ENCODE results near the gene CHN2.

The CHN2 gene

DNA sequence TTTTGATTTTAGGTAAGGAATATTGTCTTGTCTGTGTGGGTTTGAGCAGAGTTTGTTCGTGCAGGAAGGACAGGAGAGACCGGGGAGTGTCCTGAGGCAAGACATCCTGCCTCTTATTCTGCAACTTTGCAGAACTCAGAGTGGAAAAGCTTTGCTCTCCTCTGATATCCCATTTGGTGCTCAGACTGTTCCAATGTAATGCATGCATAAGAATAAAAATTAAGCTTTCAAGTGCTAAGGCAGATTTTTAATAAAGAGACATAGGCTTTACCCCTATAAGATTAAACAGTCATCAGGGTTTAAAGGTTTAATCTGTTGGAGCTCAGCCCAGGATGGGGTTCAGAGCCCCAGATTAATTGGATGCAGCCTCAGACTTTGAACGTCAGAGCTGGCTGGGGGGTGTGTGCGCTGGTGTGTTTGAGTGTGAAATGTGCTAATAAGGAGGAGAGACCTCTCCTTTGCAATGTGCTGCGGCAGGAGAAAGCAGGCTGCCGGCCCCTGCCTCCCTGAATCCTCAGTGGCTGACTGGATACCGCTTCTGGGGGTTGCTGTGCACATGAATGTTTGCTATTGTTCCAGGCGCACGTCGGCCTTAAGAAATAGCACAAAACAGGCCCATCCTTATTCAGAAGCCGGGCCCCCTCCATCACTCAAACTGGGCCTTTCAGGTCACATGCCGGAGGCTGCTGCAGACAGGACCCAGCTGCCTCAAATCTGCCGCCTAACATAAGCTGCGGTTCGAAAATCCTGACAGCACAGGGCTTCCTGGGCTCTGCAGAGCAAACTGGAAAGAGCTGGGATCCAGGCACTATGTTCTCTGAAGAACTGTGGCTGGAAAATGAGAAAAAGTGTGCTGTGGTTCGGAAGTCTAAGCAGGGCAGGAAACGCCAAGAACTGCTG lies 285.0 kb downstream of the CHN2 start:
- DNase-seq = no peak

DNA sequence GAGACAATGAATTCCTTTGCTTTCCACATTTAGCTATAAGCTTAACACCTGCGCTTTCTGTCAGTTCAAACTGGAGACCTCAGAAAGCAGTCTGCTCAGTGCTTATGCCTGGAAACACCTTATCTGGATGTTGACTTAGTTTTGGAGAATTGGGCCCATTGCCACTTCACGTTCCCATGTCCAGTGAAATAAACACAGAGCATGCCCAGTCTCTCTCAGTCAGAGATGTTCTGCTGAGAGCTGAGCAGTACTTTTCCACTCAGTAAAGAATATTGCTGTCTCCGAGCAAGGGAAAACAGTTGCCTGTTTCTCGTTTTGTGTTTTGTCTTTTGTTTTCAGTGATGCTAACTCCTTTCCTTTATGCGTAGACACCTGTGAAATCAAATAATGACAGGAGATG lies 285.9 kb downstream of the CHN2 start:
- peak; percentile 18 for DNase-seq

- no peak for DNase-seq
These were observed 286.5 kb downstream of the CHN2 start for GRCh38 chr7:29480934-29481651.

DNA sequence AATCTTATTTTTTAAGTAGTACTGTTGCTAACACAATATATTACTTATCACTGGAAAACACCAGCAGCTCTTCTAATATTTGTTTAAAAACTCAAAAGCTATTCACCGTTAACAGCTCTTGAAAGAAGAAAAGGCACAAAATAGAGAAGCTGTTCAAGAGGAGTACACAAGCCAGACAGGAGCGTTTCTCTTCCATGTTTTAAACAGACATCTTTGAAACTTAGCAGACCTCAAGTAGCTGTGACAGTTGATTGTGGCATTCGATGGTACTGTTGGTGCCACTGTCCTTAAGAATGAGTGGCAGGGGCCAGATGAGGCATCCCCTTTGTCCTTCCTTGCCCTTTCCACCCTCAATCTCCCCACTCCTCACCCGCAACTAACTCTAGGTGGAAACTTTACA lies 287.5 kb downstream of the CHN2 start:
- DNase-seq = peak; percentile 34

- DNase-seq = no peak
These were observed 288.9 kb downstream of the CHN2 start for GRCh38 chr7:29483219-29484104.

DNA sequence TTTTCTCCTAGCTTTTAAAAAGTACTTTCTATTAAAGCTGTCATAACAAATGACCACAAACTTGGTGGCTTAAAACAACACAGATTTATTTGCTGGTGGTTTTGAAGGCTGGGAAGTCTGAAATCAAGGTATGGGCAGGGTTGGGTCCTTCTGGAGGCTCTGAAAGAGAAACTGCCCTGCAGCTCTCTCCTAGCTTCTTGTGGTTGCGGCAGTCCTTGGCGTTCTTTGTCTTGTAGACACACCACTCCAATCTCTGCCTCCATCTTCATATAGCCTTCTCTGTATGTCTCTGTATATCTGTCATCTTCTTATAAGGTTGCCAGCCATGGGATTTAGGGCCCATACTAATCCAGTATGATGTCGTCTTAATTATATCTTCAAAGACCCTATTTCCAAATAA lies 289.7 kb downstream of the CHN2 start:
- DNase-seq = no peak

GRCh38 chr7:29485339-29486190 lies 291.0 kb downstream of the CHN2 start:
- peak; percentile 70 for DNase-seq

- no peak for DNase-seq
These were observed 291.7 kb downstream of the CHN2 start for GRCh38 chr7:29486191-29486700.

- no peak for DNase-seq
These were observed 292.8 kb downstream of the CHN2 start for GRCh38 chr7:29487424-29487823.

GRCh38 chr7:29488203-29488970 lies 293.8 kb downstream of the CHN2 start:
- no peak for DNase-seq

GRCh38 chr7:29488977-29489376 lies 294.4 kb downstream of the CHN2 start:
- DNase-seq = no peak

- DNase-seq = no peak
These were observed 295.6 kb downstream of the CHN2 start for GRCh38 chr7:29490094-29490607.

DNA sequence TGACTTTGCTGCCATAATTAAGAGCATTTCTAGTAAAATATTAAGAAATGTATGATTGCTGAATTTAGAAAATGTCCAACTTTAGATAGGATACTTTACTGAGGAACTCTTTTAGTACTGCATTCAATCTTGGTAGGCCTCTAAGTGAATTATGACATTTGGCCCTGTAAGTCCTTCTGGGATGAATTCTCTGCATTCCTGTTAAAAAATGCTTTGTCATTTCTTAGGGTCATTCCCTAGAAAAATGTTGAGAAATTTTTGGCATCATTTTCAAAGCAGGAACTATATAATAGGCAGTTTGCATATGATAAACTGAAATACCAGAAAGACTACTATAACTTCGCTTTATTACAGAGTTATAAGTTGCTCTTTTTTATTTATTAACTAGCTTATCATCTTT lies 299.8 kb downstream of the CHN2 start:
- DNase-seq = no peak

DNA sequence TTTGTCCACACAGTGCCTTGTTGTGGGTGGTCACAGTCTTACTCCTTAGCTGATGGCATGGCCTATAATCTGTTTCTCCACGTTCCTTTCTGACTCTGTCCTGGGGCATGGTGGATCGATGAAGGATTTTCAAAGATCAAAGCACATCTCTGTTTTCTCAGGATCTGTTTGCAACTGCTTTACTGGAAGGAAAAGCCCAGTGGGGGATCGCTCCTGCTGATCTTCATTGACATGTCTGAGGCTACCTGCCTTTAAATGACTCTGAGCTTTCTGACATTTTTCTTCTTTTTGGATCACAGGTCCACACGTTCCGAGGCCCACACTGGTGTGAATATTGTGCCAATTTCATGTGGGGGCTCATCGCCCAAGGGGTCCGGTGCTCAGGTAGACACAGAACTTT lies 301.1 kb downstream of the CHN2 start:
- no peak for DNase-seq

- no peak for DNase-seq
These were observed 301.9 kb downstream of the CHN2 start for GRCh38 chr7:29496355-29497020.

GRCh38 chr7:29499932-29500331 lies 305.4 kb downstream of the CHN2 start:
- peak; percentile 51 for DNase-seq

DNA sequence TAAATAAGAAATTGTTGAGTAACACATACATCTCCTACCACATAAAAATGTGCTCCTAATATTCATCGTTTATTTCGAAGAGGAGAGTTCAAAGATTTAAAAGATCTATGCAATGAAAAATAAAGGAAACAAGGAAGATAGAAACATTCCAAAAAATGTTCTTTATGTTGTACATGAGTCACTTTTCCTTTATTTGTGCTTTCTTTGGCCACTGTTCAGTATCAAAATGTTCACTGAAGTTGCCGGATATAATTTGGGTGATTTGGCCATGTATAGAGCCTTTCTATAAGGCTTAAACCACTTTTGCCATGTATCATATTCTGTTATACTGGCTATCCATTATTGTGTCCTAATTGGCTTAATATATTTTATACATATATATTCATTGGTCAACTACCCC lies 306.1 kb downstream of the CHN2 start:
- no peak for DNase-seq

DNA sequence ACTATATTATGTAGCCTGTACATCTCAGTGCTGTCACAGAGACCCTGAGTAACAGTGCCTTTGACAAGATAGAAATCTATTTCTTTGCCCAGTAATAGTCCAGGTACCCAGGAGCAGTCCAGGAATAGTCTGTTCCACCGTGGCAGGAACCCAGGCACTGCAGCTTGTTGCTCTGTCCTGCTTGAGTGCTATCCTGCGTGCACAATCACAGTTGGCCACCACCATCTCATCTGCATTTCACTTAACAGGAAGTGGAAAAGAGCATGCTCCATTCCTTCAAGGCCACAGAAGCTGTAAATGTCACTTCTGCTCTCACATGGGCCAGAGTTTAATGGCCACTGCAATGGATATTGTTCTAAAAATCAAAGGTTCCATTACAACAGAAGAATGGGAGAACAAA lies 307.6 kb downstream of the CHN2 start:
- DNase-seq = no peak

DNA sequence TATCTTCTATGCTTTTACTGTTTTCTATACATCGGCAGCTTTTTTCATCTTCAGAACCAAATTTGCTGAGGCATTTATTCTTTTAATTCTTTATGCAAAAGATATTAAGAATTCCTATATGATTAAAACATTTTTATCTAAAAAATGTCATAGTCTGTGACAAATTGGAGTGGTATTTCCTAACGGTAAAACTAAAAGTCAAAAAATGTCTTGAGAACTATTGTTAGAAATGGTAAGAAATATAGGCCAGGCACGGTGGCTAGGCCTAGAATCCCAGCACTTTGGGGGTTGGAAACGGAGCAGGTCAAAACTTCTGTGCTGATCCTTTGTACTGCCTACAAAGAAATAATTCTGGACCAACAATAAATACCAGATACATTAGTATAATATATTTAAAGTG lies 311.4 kb downstream of the CHN2 start:
- DNase-seq = no peak

- DNase-seq = no peak
These were observed 314.0 kb downstream of the CHN2 start for GRCh38 chr7:29508608-29509007.
